ENCODE measurements around the gene DPP10. TPM values are rescaled to one million over a fixed set of nuclear protein-coding genes. Genes with fewer than 3 reads are reported as not detected.
"Not testable (repeated sequence)": the region's sequence is repeated elsewhere in the genome, so short reads cannot be mapped to it uniquely, and the experiment has no call there.

DPP10 gene
- total RNA-seq (2022) = not detected in 2 replicates
- percentile 0 among the genes with signal in this experiment for Bru-seq, nascent RNA
- percentile 0 among the genes with signal in this experiment for BruChase-seq, experiment 1, labeled RNA remaining after a 6-hour chase
- percentile 1 among the genes with signal in this experiment for BruChase-seq, experiment 2, labeled RNA remaining after a 2-hour chase
- long read RNA-seq = 0 reads

DNA sequence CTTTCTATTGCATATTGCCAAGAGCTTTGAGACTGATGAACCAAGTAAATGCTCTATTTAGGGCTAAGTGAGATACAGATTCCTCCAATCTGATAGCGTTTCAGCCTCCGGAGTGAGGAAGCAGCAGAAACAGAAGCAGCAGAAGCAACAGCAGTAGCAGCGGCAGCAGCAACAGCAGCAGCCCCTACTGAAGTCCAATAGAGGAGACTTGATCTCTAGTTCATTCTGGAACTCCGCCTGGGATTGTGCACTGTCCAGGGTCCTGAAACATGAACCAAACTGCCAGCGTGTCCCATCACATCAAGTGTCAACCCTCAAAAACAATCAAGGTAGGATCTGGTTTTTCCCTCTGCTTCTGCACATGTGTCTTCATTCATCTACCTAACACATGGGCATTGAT, at the start of gene DPP10:
Gene DPP10 (plus strand): TSS at position 132 of the 400 bp plus-strand sequence.
- H3K9me3 Mint-ChIP-seq (ENCODE audit: unreplicated experiment) = no peaks in the 10 kb centered on the region
- POLR2A ChIA-PET = no interaction called here
- TF ChIP-seq, protein P1, sequence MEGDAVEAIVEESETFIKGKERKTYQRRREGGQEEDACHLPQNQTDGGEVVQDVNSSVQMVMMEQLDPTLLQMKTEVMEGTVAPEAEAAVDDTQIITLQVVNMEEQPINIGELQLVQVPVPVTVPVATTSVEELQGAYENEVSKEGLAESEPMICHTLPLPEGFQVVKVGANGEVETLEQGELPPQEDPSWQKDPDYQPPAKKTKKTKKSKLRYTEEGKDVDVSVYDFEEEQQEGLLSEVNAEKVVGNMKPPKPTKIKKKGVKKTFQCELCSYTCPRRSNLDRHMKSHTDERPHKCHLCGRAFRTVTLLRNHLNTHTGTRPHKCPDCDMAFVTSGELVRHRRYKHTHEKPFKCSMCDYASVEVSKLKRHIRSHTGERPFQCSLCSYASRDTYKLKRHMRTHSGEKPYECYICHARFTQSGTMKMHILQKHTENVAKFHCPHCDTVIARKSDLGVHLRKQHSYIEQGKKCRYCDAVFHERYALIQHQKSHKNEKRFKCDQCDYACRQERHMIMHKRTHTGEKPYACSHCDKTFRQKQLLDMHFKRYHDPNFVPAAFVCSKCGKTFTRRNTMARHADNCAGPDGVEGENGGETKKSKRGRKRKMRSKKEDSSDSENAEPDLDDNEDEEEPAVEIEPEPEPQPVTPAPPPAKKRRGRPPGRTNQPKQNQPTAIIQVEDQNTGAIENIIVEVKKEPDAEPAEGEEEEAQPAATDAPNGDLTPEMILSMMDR (IDR thresholded peaks at IDR 0.05; ENCODE audit: unreplicated experiment) = no peak
- no TSS peak for BruUV-seq (replicated peaks)
- intact Hi-C loops (cut with micrococcal nuclease) = no loop called here
- CTCF ChIA-PET = interaction anchor here (0.6 kb wide), 1 partner anchor 19 kb away, joined by 3 read pairs; no protein-coding TSS in a partner anchor
- H3K36me3 Mint-ChIP-seq (ENCODE audit: insufficient read depth, unreplicated experiment) = no peaks in the 10 kb centered on the region
- H3K27me3 Mint-ChIP-seq (ENCODE audit: insufficient read depth, unreplicated experiment) = no peaks in the 10 kb centered on the region
- H3K4me3 Mint-ChIP-seq (ENCODE audit: unreplicated experiment) = no peak within 1 kb of the TSS
- H3K4me1 Mint-ChIP-seq (ENCODE audit: insufficient read depth, unreplicated experiment) = no peaks in the 10 kb centered on the region
- DNase-seq (ENCODE audit: unreplicated experiment) = peak; percentile 59
- H3K27ac Mint-ChIP-seq (ENCODE audit: low read depth, unreplicated experiment) = no peak within 1 kb of the TSS

DNA sequence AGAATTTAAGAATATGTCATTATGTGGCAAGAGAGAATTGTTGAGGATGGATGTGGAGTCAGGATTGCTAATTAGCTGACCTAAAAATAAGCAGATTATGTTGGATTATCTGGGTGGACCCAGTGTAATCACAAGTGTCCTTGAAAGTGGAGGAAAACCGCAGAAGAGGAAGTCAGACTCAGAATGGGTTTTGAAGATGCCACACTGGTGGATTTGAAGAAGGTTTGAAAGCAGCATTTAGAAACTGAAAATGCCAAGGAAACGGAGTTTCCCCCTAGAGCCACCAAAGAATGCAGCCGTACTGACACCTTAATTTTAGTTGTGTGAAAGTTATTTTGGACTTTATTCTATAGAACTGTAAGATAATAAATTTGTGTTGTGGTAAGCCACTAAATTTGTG, 41.6 kb upstream of the DPP10 start:
- BruUV-seq (replicated peaks) = no TSS peak
- H3K36me3 Mint-ChIP-seq (ENCODE audit: insufficient read depth, unreplicated experiment) = no peaks in the 10 kb centered on the region
- H3K27me3 Mint-ChIP-seq (ENCODE audit: insufficient read depth, unreplicated experiment) = no peaks in the 10 kb centered on the region
- ChIA-PET CTCF (no interaction called here), POLR2A (no interaction called here)
- H3K4me1 Mint-ChIP-seq (ENCODE audit: insufficient read depth, unreplicated experiment) = no peaks in the 10 kb centered on the region
- H3K9me3 Mint-ChIP-seq (ENCODE audit: unreplicated experiment) = peaks cover 12% of the 10 kb centered on the region
- no peak for DNase-seq (ENCODE audit: unreplicated experiment)
- H3K27ac Mint-ChIP-seq (ENCODE audit: low read depth, unreplicated experiment) = no peak overlapping the region
- no peak overlapping the region for H3K4me3 Mint-ChIP-seq (ENCODE audit: unreplicated experiment)
- TF ChIP-seq, protein P1 (IDR thresholded peaks at IDR 0.05; ENCODE audit: unreplicated experiment) = no peak
- intact Hi-C loops (cut with micrococcal nuclease) = no loop called here

DNA sequence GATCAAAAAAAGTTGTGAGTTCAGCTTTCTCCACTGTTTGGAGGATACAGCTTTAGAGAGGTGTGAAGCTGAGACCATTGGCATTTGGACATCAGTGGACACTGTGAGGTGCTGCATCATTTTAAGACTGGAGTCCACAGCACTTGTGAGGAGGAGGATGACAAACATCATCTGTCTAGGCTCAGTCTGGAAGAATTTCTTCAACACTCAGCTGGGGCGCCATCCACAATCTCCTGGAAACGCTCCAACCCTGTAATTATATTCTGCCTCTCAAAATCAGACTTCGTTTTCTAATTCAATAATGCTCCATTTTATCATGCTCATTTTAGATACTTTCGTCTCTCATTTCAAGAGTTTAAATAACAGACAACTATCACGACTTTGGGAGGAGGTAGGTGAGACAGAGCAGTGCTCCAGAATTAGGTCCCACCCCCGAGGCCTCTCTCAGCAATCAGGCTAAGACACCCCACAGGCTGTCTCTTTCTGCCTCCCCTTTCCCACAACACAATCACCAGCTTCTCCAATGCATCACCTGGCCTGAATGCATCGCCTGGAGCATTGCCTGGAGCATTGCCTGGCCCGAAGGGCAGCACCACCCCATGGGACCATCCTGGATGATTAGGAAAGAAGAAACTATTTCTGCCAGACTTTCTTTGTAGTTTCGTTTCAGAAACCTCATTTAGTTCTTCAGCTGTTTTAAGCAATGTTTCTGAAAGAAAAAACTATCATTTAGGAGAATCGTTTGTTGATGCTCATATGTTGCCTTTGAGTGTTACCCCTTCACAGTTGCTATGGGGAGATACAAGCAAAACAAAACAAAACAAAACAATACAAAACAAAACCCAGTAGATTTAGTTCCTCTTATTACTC, 37.0 kb upstream of the DPP10 start:
- ChIA-PET POLR2A (no interaction called here), CTCF (no interaction called here)
- intact Hi-C loops (cut with micrococcal nuclease) = no loop called here
- H3K27ac Mint-ChIP-seq (ENCODE audit: low read depth, unreplicated experiment) = no peak overlapping the region
- TF ChIP-seq, protein P1 (IDR thresholded peaks at IDR 0.05; ENCODE audit: unreplicated experiment) = no peak
- no peaks in the 10 kb centered on the region for H3K27me3 Mint-ChIP-seq (ENCODE audit: insufficient read depth, unreplicated experiment)
- no TSS peak for BruUV-seq (replicated peaks)
- H3K36me3 Mint-ChIP-seq (ENCODE audit: insufficient read depth, unreplicated experiment) = no peaks in the 10 kb centered on the region
- H3K9me3 Mint-ChIP-seq (ENCODE audit: unreplicated experiment) = no peaks in the 10 kb centered on the region
- no peak for DNase-seq (ENCODE audit: unreplicated experiment)
- no peaks in the 10 kb centered on the region for H3K4me1 Mint-ChIP-seq (ENCODE audit: insufficient read depth, unreplicated experiment)
- H3K4me3 Mint-ChIP-seq (ENCODE audit: unreplicated experiment) = no peak overlapping the region

DNA sequence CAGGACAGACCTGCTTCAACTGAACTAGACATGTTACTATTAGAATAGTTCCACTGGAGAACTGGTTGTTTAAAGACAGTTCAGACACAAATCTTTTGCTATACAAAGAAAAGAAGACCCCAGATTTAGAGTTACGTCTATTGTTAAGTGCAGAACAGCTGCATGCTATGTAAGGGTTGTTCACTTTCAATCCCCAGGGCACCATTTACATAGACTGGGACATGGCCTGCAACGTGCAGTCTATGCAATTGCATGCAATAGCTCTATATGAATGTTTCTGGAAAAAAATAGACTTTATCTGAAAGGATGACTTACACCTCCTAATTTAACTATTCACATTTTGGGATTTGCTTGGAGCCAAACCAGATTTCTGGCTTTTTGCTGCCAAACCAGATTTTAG, 36.1 kb upstream of the DPP10 start:
- BruUV-seq (replicated peaks) = no TSS peak
- Mint-ChIP-seq H3K4me3 (ENCODE audit: unreplicated experiment) (no peak overlapping the region), H3K27ac (ENCODE audit: low read depth, unreplicated experiment) (no peak overlapping the region), H3K36me3 (ENCODE audit: insufficient read depth, unreplicated experiment) (no peaks in the 10 kb centered on the region), H3K27me3 (ENCODE audit: insufficient read depth, unreplicated experiment) (no peaks in the 10 kb centered on the region), H3K9me3 (ENCODE audit: unreplicated experiment) (peaks cover 7% of the 10 kb centered on the region), H3K4me1 (ENCODE audit: insufficient read depth, unreplicated experiment) (no peaks in the 10 kb centered on the region)
- ChIA-PET POLR2A (no interaction called here), CTCF (no interaction called here)
- intact Hi-C loops (cut with micrococcal nuclease) = no loop called here
- TF ChIP-seq, protein P1 (IDR thresholded peaks at IDR 0.05; ENCODE audit: unreplicated experiment) = no peak
- no peak for DNase-seq (ENCODE audit: unreplicated experiment)

DNA sequence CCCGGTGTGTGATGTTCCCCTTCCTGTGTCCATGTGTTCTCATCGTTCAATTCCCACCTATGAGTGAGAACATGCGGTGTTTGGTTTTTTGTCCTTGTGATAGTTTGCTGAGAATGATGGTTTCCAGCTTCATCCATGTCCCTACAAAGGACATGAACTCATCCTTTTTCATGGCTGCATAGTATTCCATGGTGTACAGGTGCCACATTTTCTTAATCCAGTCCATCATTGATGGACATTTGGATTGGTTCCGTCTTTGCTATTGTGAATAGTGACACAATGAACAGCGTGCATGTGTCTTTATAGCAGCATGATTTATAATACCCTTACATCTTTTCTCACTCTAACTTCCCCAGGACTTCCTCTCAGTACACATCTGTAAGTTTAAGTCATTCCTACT, 35.1 kb upstream of the DPP10 start:
- DNase-seq (ENCODE audit: unreplicated experiment); H3K36me3 Mint-ChIP-seq (ENCODE audit: insufficient read depth, unreplicated experiment); H3K27me3 Mint-ChIP-seq (ENCODE audit: insufficient read depth, unreplicated experiment); intact Hi-C loops (cut with micrococcal nuclease); H3K4me3 Mint-ChIP-seq (ENCODE audit: unreplicated experiment); H3K27ac Mint-ChIP-seq (ENCODE audit: low read depth, unreplicated experiment); H3K4me1 Mint-ChIP-seq (ENCODE audit: insufficient read depth, unreplicated experiment); H3K9me3 Mint-ChIP-seq (ENCODE audit: unreplicated experiment); BruUV-seq (replicated peaks); POLR2A ChIA-PET; CTCF ChIA-PET: not testable (repeated sequence)

Data from MCF 10A (cell line).